WI38 (cell line): ENCODE measurements around the gene SCYGR5.

ENCODE experiments used
- H3K4me3 ChIP-seq: 2 replicates; pipeline ENCODE4 v1.5.1; 2011; ENCODE audit warnings: low read depth, mild to moderate bottlenecking, control low read depth, low read length
- TF ChIP-seq, protein P1 (sequence below): IDR thresholded peaks from 2 replicates; pipeline ENCODE4 v1.5.1; 2012; ENCODE audit warnings: low read depth, mild to moderate bottlenecking, control low read depth, low read length

The SCYGR5 gene

GRCh38 chr2:227674485-227674884 lies 7.9 kb downstream of the SCYGR5 start:
- TF ChIP-seq, protein P1, sequence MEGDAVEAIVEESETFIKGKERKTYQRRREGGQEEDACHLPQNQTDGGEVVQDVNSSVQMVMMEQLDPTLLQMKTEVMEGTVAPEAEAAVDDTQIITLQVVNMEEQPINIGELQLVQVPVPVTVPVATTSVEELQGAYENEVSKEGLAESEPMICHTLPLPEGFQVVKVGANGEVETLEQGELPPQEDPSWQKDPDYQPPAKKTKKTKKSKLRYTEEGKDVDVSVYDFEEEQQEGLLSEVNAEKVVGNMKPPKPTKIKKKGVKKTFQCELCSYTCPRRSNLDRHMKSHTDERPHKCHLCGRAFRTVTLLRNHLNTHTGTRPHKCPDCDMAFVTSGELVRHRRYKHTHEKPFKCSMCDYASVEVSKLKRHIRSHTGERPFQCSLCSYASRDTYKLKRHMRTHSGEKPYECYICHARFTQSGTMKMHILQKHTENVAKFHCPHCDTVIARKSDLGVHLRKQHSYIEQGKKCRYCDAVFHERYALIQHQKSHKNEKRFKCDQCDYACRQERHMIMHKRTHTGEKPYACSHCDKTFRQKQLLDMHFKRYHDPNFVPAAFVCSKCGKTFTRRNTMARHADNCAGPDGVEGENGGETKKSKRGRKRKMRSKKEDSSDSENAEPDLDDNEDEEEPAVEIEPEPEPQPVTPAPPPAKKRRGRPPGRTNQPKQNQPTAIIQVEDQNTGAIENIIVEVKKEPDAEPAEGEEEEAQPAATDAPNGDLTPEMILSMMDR = no peak
- no peak overlapping the region for H3K4me3 ChIP-seq

- no peak overlapping the region for H3K4me3 ChIP-seq
- TF ChIP-seq, protein P1 = no peak
Measured at GRCh38 chr2:227677928-227678327, 11.3 kb downstream of the SCYGR5 start.

GRCh38 chr2:227684258-227684657 lies 17.7 kb downstream of the SCYGR5 start:
- no peak overlapping the region for H3K4me3 ChIP-seq
- TF ChIP-seq, protein P1 = no peak

DNA sequence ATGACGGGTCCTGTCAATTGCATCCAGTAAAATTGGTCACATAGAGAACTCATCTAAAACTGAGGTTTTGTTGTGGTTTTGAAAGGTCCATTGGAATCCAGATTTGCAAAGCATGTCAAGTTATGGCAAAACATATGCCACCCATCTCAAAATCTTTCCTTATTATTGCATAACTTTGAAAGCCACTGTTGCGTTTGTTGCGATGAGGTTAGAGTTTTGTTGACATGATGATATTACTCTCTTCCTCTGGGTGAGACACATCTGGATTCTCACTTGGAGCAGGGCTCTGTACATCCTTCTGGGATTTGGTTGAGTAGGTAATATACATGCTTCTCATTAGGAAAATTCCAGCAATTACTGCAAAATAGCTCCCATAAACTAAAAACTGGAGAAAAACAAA lies 20.6 kb downstream of the SCYGR5 start:
- TF ChIP-seq, protein P1 = no peak
- no peak overlapping the region for H3K4me3 ChIP-seq

- TF ChIP-seq, protein P1 = no peak
- H3K4me3 ChIP-seq = no peak overlapping the region
Measured at GRCh38 chr2:227696990-227697679, 30.5 kb downstream of the SCYGR5 start.

GRCh38 chr2:227701556-227701955 lies 35.0 kb downstream of the SCYGR5 start:
- TF ChIP-seq, protein P1 = no peak

DNA sequence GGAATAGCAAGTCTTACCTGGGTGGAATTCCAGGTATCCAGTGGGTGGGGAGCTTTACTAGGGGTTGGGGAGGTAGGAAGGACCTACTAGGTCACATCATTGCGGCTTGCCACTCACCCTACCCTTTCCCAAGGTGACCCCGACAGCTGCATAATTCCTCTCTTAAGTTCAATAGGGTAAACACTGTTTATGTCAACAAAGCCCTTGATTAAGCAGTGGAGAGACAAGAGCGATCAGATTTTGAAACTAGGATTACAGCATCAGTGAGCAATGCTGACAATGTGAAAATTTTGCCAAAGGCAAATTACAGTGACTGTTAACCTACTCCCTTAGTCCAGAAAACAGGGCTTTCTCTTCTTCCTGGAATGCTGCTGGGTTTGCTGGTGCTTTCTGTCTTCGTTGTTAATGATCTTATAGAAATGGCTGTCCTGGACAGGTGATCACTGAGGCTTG lies 36.7 kb downstream of the SCYGR5 start:
- no peak overlapping the region for H3K4me3 ChIP-seq
- TF ChIP-seq, protein P1 = no peak

More at GRCh38 chr2:227701556-227701955, 35.0 kb downstream of the SCYGR5 start:
- H3K4me3 ChIP-seq = no peak overlapping the region
